Mesendoderm (in vitro differentiated cells): ENCODE data around the gene STX10.

Source experiments
- DNase-seq: peaks from one replicate; pipeline ENCODE4 v3.0.0; 2013
- H2AK5ac ChIP-seq: 2 replicates; pipeline ENCODE4 v1.6.1; 2013; ENCODE audit warnings: low read length, inconsistent platforms
- H2BK120ac ChIP-seq: 2 replicates; pipeline ENCODE4 v1.6.1; 2013; ENCODE audit warnings: low read depth, mild to moderate bottlenecking, low read length, moderate library complexity, mixed read lengths
- H2BK15ac ChIP-seq: replicated peaks from 2 replicates; pipeline ENCODE4 v1.6.1; 2013; ENCODE audit warnings: low read depth, mild to moderate bottlenecking, moderate library complexity
- H2BK5ac ChIP-seq: 2 replicates; pipeline ENCODE4 v1.6.1; 2013; ENCODE audit warnings: low read length, inconsistent platforms
- H3K18ac ChIP-seq: 2 replicates; pipeline ENCODE4 v1.6.1; 2013; ENCODE audit warnings: mild to moderate bottlenecking, low read length, mixed read lengths
- H3K23ac ChIP-seq: one replicate; pipeline ENCODE4 v1.6.1; 2013; ENCODE audit warnings: low read length
- H3K27ac ChIP-seq: 2 replicates; pipeline ENCODE4 v1.5.1; 2013; ENCODE audit warnings: low read depth, mild to moderate bottlenecking, inconsistent platforms, low read length, moderate library complexity
- H3K27me3 ChIP-seq: 2 replicates; pipeline ENCODE4 v1.6.1; 2013; ENCODE audit warnings: low read length, control low read depth, mild to moderate bottlenecking, inconsistent platforms; ENCODE audit not compliant: insufficient read depth, poor library complexity
- H3K36me3 ChIP-seq: 2 replicates; pipeline ENCODE4 v1.6.1; 2013; ENCODE audit warnings: low read length, inconsistent platforms; ENCODE audit not compliant: control insufficient read depth, insufficient read depth
- H3K4ac ChIP-seq: one replicate; pipeline ENCODE4 v1.6.1; 2013; ENCODE audit warnings: low read depth, mild to moderate bottlenecking, low read length, moderate library complexity
- H3K4me1 ChIP-seq: 2 replicates; pipeline ENCODE4 v1.6.1; 2013; ENCODE audit warnings: low read depth, low read length, inconsistent platforms; ENCODE audit not compliant: control insufficient read depth
- H3K4me2 ChIP-seq: 2 replicates; pipeline ENCODE4 v1.6.1; 2013; ENCODE audit warnings: low read length
- H3K4me3 ChIP-seq: 2 replicates; pipeline ENCODE4 v1.5.1; 2013; ENCODE audit warnings: mild to moderate bottlenecking, low read length
- H3K56ac ChIP-seq: one replicate; pipeline ENCODE4 v1.6.1; 2013; ENCODE audit warnings: low read length
- H3K79me1 ChIP-seq: 2 replicates; pipeline ENCODE4 v1.6.1; 2013; ENCODE audit warnings: low read length, inconsistent platforms
- H3K79me2 ChIP-seq: 2 replicates; pipeline ENCODE4 v1.6.1; 2013; ENCODE audit warnings: mild to moderate bottlenecking, low read length; ENCODE audit not compliant: control insufficient read depth, insufficient read depth
- H3K9ac ChIP-seq: 2 replicates; pipeline ENCODE4 v1.6.1; 2013; ENCODE audit warnings: low read length, inconsistent platforms
- H4K5ac ChIP-seq: one replicate; pipeline ENCODE4 v1.6.1; 2013; ENCODE audit warnings: low read length
- H4K8ac ChIP-seq: one replicate; pipeline ENCODE4 v1.6.1; 2013; ENCODE audit warnings: low read depth, mild to moderate bottlenecking, control low read depth, low read length, moderate library complexity
- WGBS: extraction: QIAGEN DNeasy Blood & Tissue Kit; methylation state at CpG from one replicate; pipeline ENCODE4 v1.1.7; 2013; ENCODE audit warnings: low lambda C conversion rate, missing lambda C conversion rate; ENCODE audit not compliant: insufficient coverage; ENCODE audit errors: extremely low coverage; 5-methylcytosine and 5-hydroxymethylcytosine counted together

The STX10 gene

GRCh38 chr19:13095393-13095784 lies 54.8 kb downstream of the STX10 start:
- no peak overlapping the region for H2BK5ac ChIP-seq
- peaks cover 15% of the 10 kb centered on the region for H3K27me3 ChIP-seq
- H3K23ac ChIP-seq, result no peak overlapping the region
- no peak overlapping the region for H3K4ac ChIP-seq
- H3K4me1 ChIP-seq, result peaks cover 10% of the 10 kb centered on the region
- WGBS, result no CpG with 5 or more reads among the region's 25 CpGs
- H3K56ac ChIP-seq, result peak overlapping the region; percentile 75
- no peaks in the 10 kb centered on the region for H3K79me1 ChIP-seq
- H3K9ac ChIP-seq, result peak overlapping the region; percentile 54
- no peak overlapping the region for H3K18ac ChIP-seq
- H3K4me3 ChIP-seq, result no peak overlapping the region
- no peaks in the 10 kb centered on the region for H3K36me3 ChIP-seq
- H2BK120ac ChIP-seq, result no peak overlapping the region
- H3K4me2 ChIP-seq, result peak overlapping the region; percentile 63
- H3K27ac ChIP-seq, result no peak overlapping the region
- no peak overlapping the region for H4K8ac ChIP-seq
- peak; percentile 46 for DNase-seq
- no peak overlapping the region for H4K5ac ChIP-seq
- no peak overlapping the region for H2BK15ac ChIP-seq
- no peak overlapping the region for H2AK5ac ChIP-seq
- H3K79me2 ChIP-seq, result no peaks in the 10 kb centered on the region

- Histone ChIP-seq H3K79me2 (no peaks in the 10 kb centered on the region), H2BK15ac (no peak overlapping the region), H3K27ac (no peak overlapping the region), H4K5ac (no peak overlapping the region), H3K79me1 (no peaks in the 10 kb centered on the region), H2BK5ac (no peak overlapping the region), H3K27me3 (peaks cover 15% of the 10 kb centered on the region), H3K36me3 (no peaks in the 10 kb centered on the region), H2AK5ac (no peak overlapping the region), H3K4ac (no peak overlapping the region), H3K4me3 (no peak overlapping the region), H3K4me2 (peak overlapping the region; percentile 63), H3K9ac (peak overlapping the region; percentile 54), H4K8ac (no peak overlapping the region), H3K56ac (peak overlapping the region; percentile 75), H3K4me1 (peaks cover 10% of the 10 kb centered on the region), H3K18ac (no peak overlapping the region), H2BK120ac (no peak overlapping the region), H3K23ac (no peak overlapping the region)
- peak; percentile 68 for DNase-seq
- WGBS, result no CpG with 5 or more reads among the region's 16 CpGs
Observed at GRCh38 chr19:13094771-13095392, 55.3 kb downstream of the STX10 start.

- Histone ChIP-seq H3K4me1 (peaks cover 10% of the 10 kb centered on the region), H3K79me2 (no peaks in the 10 kb centered on the region), H2BK15ac (no peak overlapping the region), H4K8ac (no peak overlapping the region), H3K9ac (no peak overlapping the region), H2BK5ac (no peak overlapping the region), H2AK5ac (no peak overlapping the region), H3K23ac (no peak overlapping the region), H3K27ac (no peak overlapping the region), H2BK120ac (no peak overlapping the region), H3K27me3 (peaks cover 10% of the 10 kb centered on the region), H3K36me3 (no peaks in the 10 kb centered on the region), H3K56ac (no peak overlapping the region), H3K79me1 (no peaks in the 10 kb centered on the region), H3K4me2 (no peak overlapping the region), H3K18ac (no peak overlapping the region), H3K4me3 (no peak overlapping the region), H3K4ac (no peak overlapping the region), H4K5ac (no peak overlapping the region)
- no CpG with 5 or more reads among the region's 5 CpGs for WGBS
- DNase-seq, result no peak
Observed at GRCh38 chr19:13094106-13094504, 56.1 kb downstream of the STX10 start.
